K562 (cell line): Measurements from ENCODE around the gene PPP1R13L. TPM values are rescaled to one million over a fixed set of nuclear protein-coding genes. Genes with fewer than 3 reads are reported as not detected.

Source experiments
- BCL6 ChIP-seq: fragments of 250-450 bp; sonication (Bioruptor Pico); IDR thresholded peaks from 2 replicates; pipeline ENCODE4 v1.4.0; 2020
- E2F3 ChIP-seq: fragments of 250-450 bp; sonication (Bioruptor Pico); IDR thresholded peaks from 2 replicates; pipeline ENCODE4 v1.4.0; 2020; ENCODE audit warnings: mild to moderate bottlenecking
- FOXA1 ChIP-seq: fragments of 450-650 bp; IDR thresholded peaks from 2 replicates; pipeline ENCODE4 v1.6.1; 2016; ENCODE audit warnings: mild to moderate bottlenecking, borderline replicate concordance
- HDAC1 ChIP-seq, 2 experiments: fragments of 450-650 bp; IDR thresholded peaks; 2 replicates each; pipeline ENCODE4 v1.6.1; 2016 to 2017; ENCODE audit warnings: inconsistent platforms in 1 of 2, mild to moderate bottlenecking in 1 of 2, moderate library complexity in 1 of 2
- HMGN3 ChIP-seq: IDR thresholded peaks from 2 replicates; pipeline ENCODE4 v1.6.1; 2011; ENCODE audit warnings: borderline replicate concordance, low read depth, mild to moderate bottlenecking, mixed read lengths, low read length; ENCODE audit not compliant: insufficient read length; ENCODE audit errors: extremely low read depth
- JUN ChIP-seq, 2 experiments: sonication (generic) in 1 of 2; formaldehyde crosslinking in 1 of 2; IDR thresholded peaks; 2 replicates each; pipeline versions ENCODE4 v1.6.1 to v1.8.0; 2012 to 2022; ENCODE audit warnings: borderline replicate concordance in 2 of 2, mild to moderate bottlenecking in 2 of 2, improper control_type of control experiment in 1 of 2, low read depth in 1 of 2, low read length in 1 of 2, missing genetic modification reagents in 1 of 2
- KLF1 ChIP-seq: fragments of 450-650 bp; IDR thresholded peaks from 2 replicates; pipeline ENCODE4 v1.6.1; 2016; ENCODE audit warnings: missing genetic modification characterization, missing compliant biosample characterization
- MAZ ChIP-seq, 2 experiments: fragments of 450-650 bp in 1 of 2; sonication (generic) in 1 of 2; formaldehyde crosslinking; IDR thresholded peaks in 1 of 2; conservative IDR thresholded peaks in 1 of 2; 2 replicates each; pipeline versions ENCODE4 v1.4.0 to v1.5.0; 2020; ENCODE audit warnings: mild to moderate bottlenecking in 1 of 2, missing genetic modification reagents in 1 of 2
- MCM5 ChIP-seq: fragments of 450-650 bp; IDR thresholded peaks from 2 replicates; pipeline ENCODE4 v1.6.1; 2016; ENCODE audit warnings: low read depth
- MIER1 ChIP-seq: fragments of 450-650 bp; IDR thresholded peaks from 2 replicates; pipeline ENCODE4 v1.6.1; 2016; ENCODE audit warnings: antibody characterized with exemption, mild to moderate bottlenecking, low read depth
- RFX1 ChIP-seq: fragments of 450-650 bp; IDR thresholded peaks from 2 replicates; pipeline ENCODE4 v1.6.1; 2016; ENCODE audit warnings: mild to moderate bottlenecking, moderate library complexity
- SMARCA4 ChIP-seq: fragments of 450-650 bp; IDR thresholded peaks from 2 replicates; pipeline ENCODE4 v1.6.1; 2016
- SUPT5H ChIP-seq: fragments of 450-650 bp; IDR thresholded peaks from 2 replicates; pipeline ENCODE4 v1.6.1; 2016
- TAF15 ChIP-seq: fragments of 200-400 bp; formaldehyde crosslinking; IDR thresholded peaks from 2 replicates; pipeline ENCODE4 v1.6.1; 2017; ENCODE audit warnings: mild to moderate bottlenecking, low read depth, low read length, moderate library complexity
- TRIM28 ChIP-seq: fragments of 450-650 bp; IDR thresholded peaks from 2 replicates; pipeline ENCODE4 v1.6.1; 2017
- ZKSCAN3 ChIP-seq: fragments of 250-450 bp; sonication (Bioruptor Pico); IDR thresholded peaks from 2 replicates; pipeline ENCODE4 v1.4.0; 2020
- ZNF146 ChIP-seq: IDR thresholded peaks from one replicate; pipeline ENCODE4 v1.6.1; 2018; ENCODE audit warnings: missing compliant biosample characterization; ENCODE audit not compliant: unreplicated experiment
- ZNF197 ChIP-seq: fragments of 200-800 bp; sonication (Bioruptor generic); IDR thresholded peaks from 2 replicates; pipeline ENCODE4 v1.6.1; 2016; ENCODE audit warnings: low read depth, missing genetic modification characterization, missing compliant biosample characterization
- ZNF445 ChIP-seq: fragments of 250-450 bp; sonication (Bioruptor Pico); IDR thresholded peaks from 2 replicates; pipeline ENCODE4 v1.4.0; 2020; ENCODE audit warnings: low read depth, mild to moderate bottlenecking, moderate library complexity
- ZNF75A ChIP-seq: fragments of 450-650 bp; formaldehyde crosslinking; IDR thresholded peaks from 2 replicates; pipeline ENCODE4 v1.4.0; 2020; ENCODE audit warnings: mild to moderate bottlenecking
- polyA plus RNA-seq, 8 experiments: library from polyadenylated mRNA; depleted of rRNA in 4 of 8; stranded (reverse) in 5 of 8; unstranded in 3 of 8; fragments of >200 nt; fragmentation: Nextera tagmentation in 2 of 8; fragmentation: Illumina TruSeq in 1 of 8; extraction: Ambion mirVana in 2 of 8; extraction: Trizol in 1 of 8; gene quantifications; 2 replicates each; pipeline versions ENCODE4 v1.2.1 to v1.2.3, GENCODE V29; 2011 to 2014; ENCODE audit warnings: inconsistent platforms in 1 of 8, missing spikeins in 1 of 8
- total RNA-seq, 7 experiments: library from RNA; depleted of rRNA in 6 of 7; stranded (reverse); fragments of >200 nt in 6 of 7; fragmentation: Illumina TruSeq in 2 of 7; extraction: Trizol in 2 of 7; gene quantifications; 2 replicates each; pipeline versions ENCODE4 v1.2.1 to v1.2.3, GENCODE V29; 2011 to 2021; ENCODE audit warnings: low replicate concordance in 1 of 7
- TF ChIP-seq, protein P1 (sequence below): fragments of 250-450 bp; sonication (Bioruptor Pico); IDR thresholded peaks from 2 replicates; pipeline ENCODE4 v1.5.0; 2020; ENCODE audit warnings: mild to moderate bottlenecking
- TF ChIP-seq, protein P2 (sequence below), 2 experiments: IDR thresholded peaks; 2 replicates each; pipeline ENCODE4 v1.6.1; 2011; ENCODE audit warnings: borderline replicate concordance in 1 of 2, control low read depth in 1 of 2, low read depth in 1 of 2, low read length in 1 of 2, mild to moderate bottlenecking in 1 of 2, mixed read lengths in 1 of 2, moderate library complexity in 1 of 2; ENCODE audit not compliant: insufficient read depth in 1 of 2, insufficient read length in 1 of 2, poor library complexity in 1 of 2, severe bottlenecking in 1 of 2; ENCODE audit errors: extremely low read depth in 1 of 2
- TF ChIP-seq, protein P3 (sequence below): sonication (generic); formaldehyde crosslinking; IDR thresholded peaks from 2 replicates; pipeline ENCODE4 v1.8.0; 2023; ENCODE audit warnings: mild to moderate bottlenecking, missing genetic modification reagents
- TF ChIP-seq, protein P4 (sequence below): fragments of 450-650 bp; formaldehyde crosslinking; IDR thresholded peaks from 2 replicates; pipeline ENCODE4 v1.4.0; 2020; ENCODE audit warnings: mild to moderate bottlenecking

Gene PPP1R13L
- total and polyA plus RNA-seq, 9 of the 15 experiments (the other 6 are each of a cell fraction or from before 2014, with no cell fraction given): 0.32 to 6.7 (median 2.0) TPM

DNA sequence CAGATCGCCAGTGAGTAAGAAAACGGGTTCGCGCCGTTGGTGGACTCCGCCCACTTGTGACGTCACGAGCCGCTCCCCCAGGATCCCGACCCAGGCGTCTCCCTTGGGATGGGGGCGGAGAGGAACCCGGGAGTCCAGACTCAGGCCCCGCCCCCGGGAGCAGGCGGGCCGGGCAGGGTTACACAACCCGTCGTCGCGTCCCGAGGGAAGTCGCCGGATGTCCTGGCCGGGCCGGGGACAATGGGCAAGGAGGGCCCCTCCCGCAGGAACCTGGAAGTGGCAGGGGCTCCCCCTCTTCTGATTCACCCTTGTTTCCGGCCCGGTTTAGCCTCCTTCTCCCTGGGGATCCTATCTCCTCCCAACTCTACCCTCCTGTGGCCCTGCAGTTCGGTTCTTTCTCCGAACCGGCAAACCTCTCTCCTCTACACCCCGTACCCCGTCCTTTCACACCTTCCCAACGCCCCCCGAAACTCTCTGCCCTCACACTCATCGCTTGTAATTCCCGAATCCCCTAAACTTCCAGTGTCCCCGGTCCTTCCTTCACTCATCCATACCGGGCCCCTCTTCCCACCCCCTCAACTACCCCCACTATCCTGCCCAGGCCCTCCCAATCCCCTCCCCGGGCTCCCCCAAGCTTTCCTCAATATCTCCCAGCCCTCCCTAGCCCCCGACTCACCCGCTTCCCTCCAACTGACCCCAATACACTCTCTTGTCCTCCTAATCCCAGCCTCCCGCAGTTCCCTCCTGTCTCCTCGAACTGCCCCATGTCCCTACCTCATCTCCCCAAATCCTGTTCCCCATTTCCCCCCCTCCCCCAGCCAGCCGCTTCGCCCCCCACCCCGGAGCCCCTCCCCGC, 38.8 kb upstream of the PPP1R13L start (continued):
- peak; percentile 37; the same call in 1 of the 2 replicates for TF ChIP-seq MIER1
- TF ChIP-seq HMGN3: peak; percentile 94
- TF ChIP-seq TAF15: no peak
- TF ChIP-seq RFX1: no peak
- TF ChIP-seq, protein P1, sequence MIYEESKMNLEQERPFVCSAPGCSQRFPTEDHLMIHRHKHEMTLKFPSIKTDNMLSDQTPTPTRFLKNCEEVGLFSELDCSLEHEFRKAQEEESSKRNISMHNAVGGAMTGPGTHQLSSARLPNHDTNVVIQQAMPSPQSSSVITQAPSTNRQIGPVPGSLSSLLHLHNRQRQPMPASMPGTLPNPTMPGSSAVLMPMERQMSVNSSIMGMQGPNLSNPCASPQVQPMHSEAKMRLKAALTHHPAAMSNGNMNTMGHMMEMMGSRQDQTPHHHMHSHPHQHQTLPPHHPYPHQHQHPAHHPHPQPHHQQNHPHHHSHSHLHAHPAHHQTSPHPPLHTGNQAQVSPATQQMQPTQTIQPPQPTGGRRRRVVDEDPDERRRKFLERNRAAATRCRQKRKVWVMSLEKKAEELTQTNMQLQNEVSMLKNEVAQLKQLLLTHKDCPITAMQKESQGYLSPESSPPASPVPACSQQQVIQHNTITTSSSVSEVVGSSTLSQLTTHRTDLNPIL (CRISPR knock-in tag): no peak
- peak; percentile 92 to 96 for TF ChIP-seq MAZ (CRISPR knock-in tag; conservative IDR thresholded peaks at IDR 0.05 in 1 of 2, IDR thresholded peaks at IDR 0.05 in 1 of 2)
- TF ChIP-seq SUPT5H: peak; percentile 63
- TF ChIP-seq MCM5: no peak
- TF ChIP-seq ZNF146: no peak
- no peak for TF ChIP-seq BCL6 (CRISPR knock-in tag)
- TF ChIP-seq E2F3: no peak
- peak in 1 of 2 experiments; percentile 60; a peak in 1 of 4 replicates for TF ChIP-seq HDAC1 (IDR thresholded peaks at IDR 0.05)
- no peak for TF ChIP-seq ZNF75A (CRISPR knock-in tag)
- no peak for TF ChIP-seq TRIM28
- peak; percentile 45; the same call in 1 of the 2 replicates for TF ChIP-seq SMARCA4
- TF ChIP-seq, protein P2, sequence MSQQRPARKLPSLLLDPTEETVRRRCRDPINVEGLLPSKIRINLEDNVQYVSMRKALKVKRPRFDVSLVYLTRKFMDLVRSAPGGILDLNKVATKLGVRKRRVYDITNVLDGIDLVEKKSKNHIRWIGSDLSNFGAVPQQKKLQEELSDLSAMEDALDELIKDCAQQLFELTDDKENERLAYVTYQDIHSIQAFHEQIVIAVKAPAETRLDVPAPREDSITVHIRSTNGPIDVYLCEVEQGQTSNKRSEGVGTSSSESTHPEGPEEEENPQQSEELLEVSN (IDR thresholded peaks at IDR 0.05; ENCODE audit: borderline replicate concordance in 1 of 2, extremely low read depth in 1 of 2, insufficient read depth in 1 of 2, insufficient read length in 1 of 2, low read depth in 1 of 2, low read length in 1 of 2, poor library complexity in 1 of 2, severe bottlenecking in 1 of 2): peak in 1 of 2 experiments; percentile 22
- TF ChIP-seq JUN (IDR thresholded peaks at IDR 0.05; ENCODE audit: borderline replicate concordance, low read depth, low read length): no peak
- TF ChIP-seq JUN (CRISPR knock-in tag; IDR thresholded peaks at IDR 0.05; ENCODE audit: borderline replicate concordance): no peak
- no peak; the same call in 1 of the 2 replicates for TF ChIP-seq KLF1 (tag)
- TF ChIP-seq ZKSCAN3: no peak
- TF ChIP-seq, protein P3, sequence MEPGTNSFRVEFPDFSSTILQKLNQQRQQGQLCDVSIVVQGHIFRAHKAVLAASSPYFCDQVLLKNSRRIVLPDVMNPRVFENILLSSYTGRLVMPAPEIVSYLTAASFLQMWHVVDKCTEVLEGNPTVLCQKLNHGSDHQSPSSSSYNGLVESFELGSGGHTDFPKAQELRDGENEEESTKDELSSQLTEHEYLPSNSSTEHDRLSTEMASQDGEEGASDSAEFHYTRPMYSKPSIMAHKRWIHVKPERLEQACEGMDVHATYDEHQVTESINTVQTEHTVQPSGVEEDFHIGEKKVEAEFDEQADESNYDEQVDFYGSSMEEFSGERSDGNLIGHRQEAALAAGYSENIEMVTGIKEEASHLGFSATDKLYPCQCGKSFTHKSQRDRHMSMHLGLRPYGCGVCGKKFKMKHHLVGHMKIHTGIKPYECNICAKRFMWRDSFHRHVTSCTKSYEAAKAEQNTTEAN (CRISPR knock-in tag): no peak
- TF ChIP-seq, protein P4, sequence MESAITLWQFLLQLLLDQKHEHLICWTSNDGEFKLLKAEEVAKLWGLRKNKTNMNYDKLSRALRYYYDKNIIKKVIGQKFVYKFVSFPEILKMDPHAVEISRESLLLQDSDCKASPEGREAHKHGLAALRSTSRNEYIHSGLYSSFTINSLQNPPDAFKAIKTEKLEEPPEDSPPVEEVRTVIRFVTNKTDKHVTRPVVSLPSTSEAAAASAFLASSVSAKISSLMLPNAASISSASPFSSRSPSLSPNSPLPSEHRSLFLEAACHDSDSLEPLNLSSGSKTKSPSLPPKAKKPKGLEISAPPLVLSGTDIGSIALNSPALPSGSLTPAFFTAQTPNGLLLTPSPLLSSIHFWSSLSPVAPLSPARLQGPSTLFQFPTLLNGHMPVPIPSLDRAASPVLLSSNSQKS (CRISPR knock-in tag): no peak
- no peak for TF ChIP-seq FOXA1
- no peak for TF ChIP-seq ZNF197 (CRISPR knock-in tag)
- no peak for TF ChIP-seq ZNF445 (CRISPR knock-in tag)
